GM19324 (cell line): ENCODE results near the gene MAP2K4.

Experiments used
- ATAC-seq: cut with Tn5 transposase; IDR thresholded peaks from one replicate; pipeline ENCODE4 v1.9.1; 2021; ENCODE audit warnings: mild to moderate bottlenecking, moderate library complexity; ENCODE audit not compliant: unreplicated experiment, low FRiP score

The MAP2K4 gene

GRCh38 chr17:12035673-12036072 is 15.0 kb downstream of the MAP2K4 start:
- ATAC-seq: no peak

- ATAC-seq: no peak
Measured at GRCh38 chr17:12037970-12038369, 17.3 kb downstream of the MAP2K4 start.

GRCh38 chr17:12040478-12040877 is 19.8 kb downstream of the MAP2K4 start:
- no peak for ATAC-seq

GRCh38 chr17:12041312-12041711 is 20.6 kb downstream of the MAP2K4 start:
- ATAC-seq: no peak

GRCh38 chr17:12043702-12044101 is 23.0 kb downstream of the MAP2K4 start:
- no peak for ATAC-seq

- no peak for ATAC-seq
Measured at GRCh38 chr17:12046786-12047185, 26.1 kb downstream of the MAP2K4 start.

- no peak for ATAC-seq
Measured at GRCh38 chr17:12047681-12048376, 27.2 kb downstream of the MAP2K4 start.

- no peak for ATAC-seq
Measured at GRCh38 chr17:12048843-12049473, 28.3 kb downstream of the MAP2K4 start.

GRCh38 chr17:12050646-12051225 is 30.1 kb downstream of the MAP2K4 start:
- ATAC-seq: no peak

- ATAC-seq: no peak
Measured at GRCh38 chr17:12053552-12053951, 32.9 kb downstream of the MAP2K4 start.

- ATAC-seq: no peak
Measured at GRCh38 chr17:12055889-12056288, 35.2 kb downstream of the MAP2K4 start.

GRCh38 chr17:12057520-12057919 is 36.8 kb downstream of the MAP2K4 start:
- no peak for ATAC-seq

GRCh38 chr17:12058535-12058934 is 37.9 kb downstream of the MAP2K4 start:
- no peak for ATAC-seq

GRCh38 chr17:12062249-12062648 is 41.6 kb downstream of the MAP2K4 start:
- ATAC-seq: no peak

GRCh38 chr17:12064395-12064794 is 43.7 kb downstream of the MAP2K4 start:
- ATAC-seq: no peak

GRCh38 chr17:12067485-12067884 is 46.8 kb downstream of the MAP2K4 start:
- no peak for ATAC-seq

- ATAC-seq: no peak
Measured at GRCh38 chr17:12068946-12069345, 48.3 kb downstream of the MAP2K4 start.

- no peak for ATAC-seq
Measured at GRCh38 chr17:12070561-12070960, 49.9 kb downstream of the MAP2K4 start.

GRCh38 chr17:12074346-12074745 is 53.7 kb downstream of the MAP2K4 start:
- no peak for ATAC-seq

GRCh38 chr17:12077773-12078172 is 57.1 kb downstream of the MAP2K4 start:
- ATAC-seq: no peak

GRCh38 chr17:12078791-12079190 is 58.1 kb downstream of the MAP2K4 start:
- ATAC-seq: no peak

- no peak for ATAC-seq
Measured at GRCh38 chr17:12081720-12082119, 61.0 kb downstream of the MAP2K4 start.
